GM10266 (cell line): Measurements from ENCODE around the gene MCF2L2.

ENCODE experiments used
- DNase-seq: peaks from one replicate; pipeline ENCODE4 v3.0.0; 2012; ENCODE audit errors: extremely low spot score
- CTCF ChIP-seq: IDR thresholded peaks from 2 replicates; pipeline ENCODE4 v1.5.1; 2012; ENCODE audit warnings: mild to moderate bottlenecking, low read depth; ENCODE audit not compliant: control insufficient read depth, insufficient read depth; ENCODE audit errors: missing control alignments

The MCF2L2 gene

GRCh38 chr3:183252973-183253527 is 175.4 kb downstream of the MCF2L2 start, which contains the start of gene B3GNT5:
Gene B3GNT5 (plus strand): TSS chr3:183253253. CDS start chr3:183269799, 16,546 bp downstream.
- peak; percentile 65 for DNase-seq
- TF ChIP-seq CTCF, result no peak

DNA sequence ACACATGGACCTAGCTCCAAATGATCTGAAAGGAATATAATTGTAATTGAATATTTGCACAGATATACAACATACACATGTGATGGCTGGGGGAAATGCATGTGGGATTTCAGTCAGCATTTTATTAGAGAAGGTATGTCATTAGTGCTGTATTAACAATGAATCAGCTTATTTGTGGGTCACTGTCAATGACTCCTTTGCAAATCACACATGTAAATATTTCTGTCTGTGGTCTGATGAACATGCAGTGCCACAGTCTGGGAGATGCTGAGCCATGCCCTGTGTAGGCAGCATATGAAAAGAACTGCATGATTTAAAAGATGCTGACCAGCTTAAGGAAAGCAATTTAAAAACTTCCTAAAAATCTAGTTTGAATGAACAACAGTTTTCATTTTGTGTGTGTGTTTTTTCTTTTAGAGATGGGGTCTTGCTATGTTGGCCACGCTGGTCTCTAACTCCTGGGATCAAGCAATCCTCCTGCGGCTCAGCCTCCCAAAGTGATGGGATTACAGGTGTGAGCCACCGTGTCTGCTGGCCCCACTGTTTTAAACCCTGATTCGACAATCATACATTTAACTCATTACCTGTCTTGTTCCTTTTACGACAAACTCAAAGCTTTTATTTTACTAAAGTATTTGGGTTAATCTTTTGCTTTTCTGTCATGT is 176.2 kb downstream of the MCF2L2 start:
- no peak for DNase-seq
- TF ChIP-seq CTCF, result no peak

DNA sequence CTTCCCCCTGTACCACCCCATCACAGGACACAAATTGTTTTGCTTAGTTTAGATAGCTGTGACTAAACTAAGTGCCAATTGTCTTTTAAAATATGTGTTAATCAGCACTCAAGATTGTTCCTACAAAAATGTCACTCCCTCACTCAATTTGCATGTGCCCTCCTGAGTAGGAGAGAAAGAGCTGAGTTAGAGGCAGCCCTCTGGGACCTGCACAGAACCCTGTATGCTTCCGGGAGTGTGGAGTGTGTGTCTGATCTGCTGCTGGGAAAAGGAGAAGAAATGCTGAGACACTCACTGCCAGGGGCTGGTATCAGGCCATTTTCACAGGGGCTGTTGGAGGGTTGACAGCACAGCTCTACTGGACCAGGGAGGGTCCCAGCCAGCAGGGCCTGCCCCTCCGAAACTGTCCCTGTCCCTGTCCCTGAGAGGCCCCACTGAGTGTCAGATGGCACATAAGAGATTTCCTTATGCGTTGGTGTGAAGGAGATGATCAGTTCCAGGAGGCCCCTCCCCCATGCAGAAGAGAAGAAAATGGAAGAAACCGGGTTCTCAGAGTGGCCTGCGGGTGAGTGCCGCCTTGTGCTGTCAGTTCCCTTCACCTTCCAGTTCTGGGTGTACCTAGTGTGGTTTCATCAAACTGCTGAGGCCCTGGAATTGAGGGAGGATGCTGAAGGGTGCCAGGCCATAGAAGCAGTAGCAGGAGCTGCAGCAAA is 179.3 kb downstream of the MCF2L2 start:
- no peak for DNase-seq
- no peak for TF ChIP-seq CTCF

DNA sequence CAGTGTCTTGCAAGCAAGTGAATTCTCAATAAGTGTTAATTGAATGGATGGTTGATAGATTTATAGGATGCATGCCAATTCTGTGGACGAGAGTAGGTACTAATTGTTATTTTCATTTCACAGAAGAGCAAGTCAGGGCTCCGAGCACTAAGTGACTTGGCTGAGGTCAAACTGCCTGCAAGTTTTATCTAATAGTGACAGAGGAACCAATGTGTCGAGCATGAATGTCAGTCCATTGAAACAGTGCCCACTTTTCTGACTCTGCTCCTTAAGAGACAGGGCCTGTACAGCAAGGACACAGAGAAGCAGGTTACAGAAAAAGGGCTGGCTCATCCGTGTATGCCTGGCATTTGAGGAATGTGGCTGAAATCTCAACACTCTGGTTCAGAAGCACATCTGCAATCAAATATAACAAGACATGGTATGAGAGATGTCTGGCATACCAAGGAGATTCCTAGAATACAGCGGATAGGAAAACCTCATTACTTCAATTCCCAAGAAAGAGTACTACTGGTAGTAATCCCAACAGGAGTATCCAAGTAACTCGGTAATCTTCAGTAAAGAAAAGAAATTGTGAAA is 181.3 kb downstream of the MCF2L2 start:
- TF ChIP-seq CTCF, result no peak
- DNase-seq, result no peak

DNA sequence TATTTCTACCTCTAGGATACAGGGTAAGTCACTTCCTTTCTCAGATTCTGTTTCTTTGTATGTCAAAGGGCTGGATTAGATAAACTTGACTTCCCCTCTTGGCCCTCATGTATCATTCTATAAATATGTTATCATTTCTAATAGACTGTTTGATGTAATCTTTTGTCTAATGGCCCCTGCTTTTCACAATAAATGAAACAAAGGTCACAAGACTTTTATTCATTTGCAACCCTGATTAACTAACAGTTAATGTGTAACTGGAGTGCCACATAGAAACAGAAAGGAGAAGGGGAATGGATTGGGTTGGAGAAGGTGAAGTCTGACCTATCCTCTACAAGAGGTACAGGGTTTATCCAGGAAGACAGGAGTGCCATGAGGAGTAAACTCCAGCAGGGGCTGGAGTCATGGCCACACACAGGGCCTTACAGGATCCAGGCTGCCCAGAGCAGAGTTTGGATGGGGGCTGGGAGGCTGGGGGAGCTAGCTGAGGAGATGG is 183.4 kb downstream of the MCF2L2 start:
- TF ChIP-seq CTCF, result no peak
- DNase-seq, result no peak

DNA sequence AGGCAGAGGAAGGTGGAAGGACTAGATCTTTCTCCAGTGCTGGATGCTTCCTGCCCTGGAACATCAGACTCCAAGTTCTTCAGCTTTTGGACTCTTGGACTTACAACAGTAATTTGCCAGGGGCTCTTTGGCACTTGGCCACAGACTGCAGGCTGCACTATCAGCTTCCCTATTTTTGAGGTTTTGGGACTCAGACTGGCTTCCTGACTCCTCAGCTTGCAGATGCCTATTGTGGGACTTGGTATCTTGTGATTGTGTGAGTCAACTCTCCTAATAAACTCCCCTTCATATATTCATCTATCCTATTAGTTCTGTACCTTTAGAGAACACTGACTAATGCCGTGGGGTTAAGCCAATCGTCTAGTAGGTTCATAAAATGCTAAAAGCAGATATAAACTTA is 184.2 kb downstream of the MCF2L2 start:
- no peak for TF ChIP-seq CTCF
- no peak for DNase-seq
